Vagina (tissue), 2 donors: ENCODE measurements around the gene OXA1L. TPM values are rescaled to one million over a fixed set of nuclear protein-coding genes. Genes with fewer than 3 reads are reported as not detected.

ENCODE experiments used
- DNase-seq, 2 donors: peaks; one replicate each; pipeline ENCODE4 v3.0.0-alpha.2; 2017; ENCODE audit errors: extremely low spot score in 2 of 2
- H3K27ac ChIP-seq: fragments of 200-600 bp; sonication (generic); one replicate; pipeline ENCODE4 v1.5.1; 2019
- H3K27me3 ChIP-seq: fragments of 200-600 bp; sonication (generic); one replicate; pipeline ENCODE4 v1.5.1; 2019
- H3K36me3 ChIP-seq, 2 donors: fragments of 200-600 bp; sonication (generic); one replicate each; pipeline ENCODE4 v1.5.1; 2017 to 2019
- H3K4me1 ChIP-seq: fragments of 200-600 bp; sonication (generic); one replicate; pipeline ENCODE4 v1.5.1; 2019
- H3K4me3 ChIP-seq, 2 donors: fragments of 200-600 bp; sonication (generic); 1 replicate in 1 of 2; 2 replicates in 1 of 2; pipeline ENCODE4 v1.5.1; 2016 to 2019
- H3K9me3 ChIP-seq: fragments of 200-600 bp; sonication (generic); one replicate; pipeline ENCODE4 v1.5.1; 2019
- POLR2A ChIP-seq, 2 donors: fragments of 450-650 bp; IDR thresholded peaks; one replicate each; pipeline ENCODE4 v1.6.1; 2017; ENCODE audit warnings: antibody characterized with exemption in 2 of 2, mild to moderate bottlenecking in 2 of 2, moderate library complexity in 2 of 2
- POLR2AphosphoS5 ChIP-seq, 2 donors: sonication (generic); formaldehyde crosslinking; IDR thresholded peaks; one replicate each; pipeline ENCODE4 v1.9.0; 2017; ENCODE audit warnings: antibody characterized with exemption in 2 of 2, mild to moderate bottlenecking in 2 of 2, low read depth in 1 of 2; ENCODE audit not compliant: insufficient read depth in 1 of 2
- intact Hi-C: fragments of 100-400 bp; cut with DNase I; formaldehyde crosslinking; loops from one replicate; pipeline ENCODE4 v1.15.1; 2023
- small RNA-seq: library from RNA; depleted of rRNA; stranded (forward); fragments of <200 nt; gene quantifications from one replicate; pipeline ENCODE3, GENCODE V24; 2016
- total RNA-seq: library from RNA; depleted of rRNA; stranded (reverse); fragments of >200 nt; gene quantifications from one replicate; pipeline ENCODE4 v1.2.3, GENCODE V29; 2016
- TF ChIP-seq, protein P1 (sequence below), 3 experiments: fragments of 450-650 bp in 2 of 3; fragments of 200-600 bp in 1 of 3; sonication (generic) in 1 of 3; IDR thresholded peaks; one replicate each; pipeline ENCODE4 v1.5.1; 2017 to 2019; ENCODE audit warnings: antibody characterized with exemption in 3 of 3, mild to moderate bottlenecking in 2 of 3, moderate library complexity in 2 of 3

Gene OXA1L
- total RNA-seq, 1 donor from 2014 or later = 90.8 TPM

GRCh38 chr14:22822016-22822570, 55.6 kb downstream of the OXA1L start:
- Histone ChIP-seq H3K27ac (peak overlapping the region; percentile 83), H3K4me1 (peaks cover 14% of the 10 kb centered on the region), H3K36me3 (no peaks in the 10 kb centered on the region), H3K4me3 (peak overlapping the region; percentile 42 to 54), H3K9me3 (no peaks in the 10 kb centered on the region), H3K27me3 (no peaks in the 10 kb centered on the region)
- no peak for DNase-seq
- intact Hi-C loops = no loop called here
- TF ChIP-seq POLR2A (IDR thresholded peaks at IDR 0.05) (no peak), POLR2AphosphoS5 (IDR thresholded peaks at IDR 0.05; ENCODE audit: insufficient read depth in 1 of 2, low read depth in 1 of 2) (no peak)
- TF ChIP-seq, protein P1, sequence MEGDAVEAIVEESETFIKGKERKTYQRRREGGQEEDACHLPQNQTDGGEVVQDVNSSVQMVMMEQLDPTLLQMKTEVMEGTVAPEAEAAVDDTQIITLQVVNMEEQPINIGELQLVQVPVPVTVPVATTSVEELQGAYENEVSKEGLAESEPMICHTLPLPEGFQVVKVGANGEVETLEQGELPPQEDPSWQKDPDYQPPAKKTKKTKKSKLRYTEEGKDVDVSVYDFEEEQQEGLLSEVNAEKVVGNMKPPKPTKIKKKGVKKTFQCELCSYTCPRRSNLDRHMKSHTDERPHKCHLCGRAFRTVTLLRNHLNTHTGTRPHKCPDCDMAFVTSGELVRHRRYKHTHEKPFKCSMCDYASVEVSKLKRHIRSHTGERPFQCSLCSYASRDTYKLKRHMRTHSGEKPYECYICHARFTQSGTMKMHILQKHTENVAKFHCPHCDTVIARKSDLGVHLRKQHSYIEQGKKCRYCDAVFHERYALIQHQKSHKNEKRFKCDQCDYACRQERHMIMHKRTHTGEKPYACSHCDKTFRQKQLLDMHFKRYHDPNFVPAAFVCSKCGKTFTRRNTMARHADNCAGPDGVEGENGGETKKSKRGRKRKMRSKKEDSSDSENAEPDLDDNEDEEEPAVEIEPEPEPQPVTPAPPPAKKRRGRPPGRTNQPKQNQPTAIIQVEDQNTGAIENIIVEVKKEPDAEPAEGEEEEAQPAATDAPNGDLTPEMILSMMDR (IDR thresholded peaks at IDR 0.05) = no peak

Small RNA genes within 50 kb of the gene (small RNA-seq; reads per million reads assigned to genes)
- gene RF00588 = not detected

Other genes starting within 250 kb of the OXA1L start
- 145 TPM for gene DAD1, start 177.5 kb upstream of the OXA1L start, total RNA-seq
- 31.9 TPM for gene ABHD4, start 168.4 kb upstream of the OXA1L start, total RNA-seq
- not detected for gene OR6J1, start 122.3 kb upstream of the OXA1L start, total RNA-seq
- 7.4 TPM for gene SLC7A7, start 48.7 kb downstream of the OXA1L start, total RNA-seq
- gene MRPL52, start 63.2 kb downstream of the OXA1L start, total RNA-seq = 68.0 TPM
- gene MMP14, start 69.9 kb downstream of the OXA1L start, total RNA-seq = 187 TPM
- 137 TPM for gene LRP10, start 105.1 kb downstream of the OXA1L start, total RNA-seq
- gene REM2, start 116.5 kb downstream of the OXA1L start, total RNA-seq = 3.9 TPM
- 68.5 TPM for gene RBM23, start 152.5 kb downstream of the OXA1L start, total RNA-seq
- gene PRMT5, start 162.7 kb downstream of the OXA1L start, total RNA-seq = 65.6 TPM
- gene HAUS4, start 190.4 kb downstream of the OXA1L start, total RNA-seq = 65.6 TPM
- gene AJUBA, start 215.9 kb downstream of the OXA1L start, total RNA-seq = 21.9 TPM
- gene C14orf93, start 243.5 kb downstream of the OXA1L start, total RNA-seq = 16.0 TPM